Brain microvascular endothelial cell (primary cell): ENCODE data around the gene PDHX.

Source experiments
- DNase-seq: peaks from one replicate; pipeline ENCODE4 v3.0.0-alpha.2; 2020
- H3K27ac ChIP-seq: fragments of 250-450 bp; sonication (Bioruptor Pico); 2 replicates; pipeline ENCODE4 v1.5.1; 2020; ENCODE audit warnings: mild to moderate bottlenecking, moderate library complexity
- H3K27me3 ChIP-seq: fragments of 250-450 bp; sonication (Bioruptor Pico); replicated peaks from 2 replicates; pipeline ENCODE4 v1.5.1; 2020; ENCODE audit warnings: mild to moderate bottlenecking
- H3K36me3 ChIP-seq: fragments of 250-450 bp; sonication (Bioruptor Pico); replicated peaks from 2 replicates; pipeline ENCODE4 v1.5.1; 2020; ENCODE audit warnings: mild to moderate bottlenecking
- H3K4me3 ChIP-seq: 2 replicates; pipeline ENCODE4 v1.5.1; 2011; ENCODE audit warnings: low read depth, mild to moderate bottlenecking, control low read depth, low read length, moderate library complexity
- in situ Hi-C: cut with HindIII; loops from 2 replicates; pipeline ENCODE4 v1.10.0; 2017; ENCODE audit warnings: low sequenced_read_pairs, low pct_ligation_motif_present
- TF ChIP-seq, protein P1 (sequence below): IDR thresholded peaks from 2 replicates; pipeline ENCODE4 v1.5.1; 2011; ENCODE audit warnings: low read depth, mild to moderate bottlenecking, moderate library complexity, low read length, control low read depth, inconsistent platforms; ENCODE audit errors: missing control alignments

Gene PDHX

DNA sequence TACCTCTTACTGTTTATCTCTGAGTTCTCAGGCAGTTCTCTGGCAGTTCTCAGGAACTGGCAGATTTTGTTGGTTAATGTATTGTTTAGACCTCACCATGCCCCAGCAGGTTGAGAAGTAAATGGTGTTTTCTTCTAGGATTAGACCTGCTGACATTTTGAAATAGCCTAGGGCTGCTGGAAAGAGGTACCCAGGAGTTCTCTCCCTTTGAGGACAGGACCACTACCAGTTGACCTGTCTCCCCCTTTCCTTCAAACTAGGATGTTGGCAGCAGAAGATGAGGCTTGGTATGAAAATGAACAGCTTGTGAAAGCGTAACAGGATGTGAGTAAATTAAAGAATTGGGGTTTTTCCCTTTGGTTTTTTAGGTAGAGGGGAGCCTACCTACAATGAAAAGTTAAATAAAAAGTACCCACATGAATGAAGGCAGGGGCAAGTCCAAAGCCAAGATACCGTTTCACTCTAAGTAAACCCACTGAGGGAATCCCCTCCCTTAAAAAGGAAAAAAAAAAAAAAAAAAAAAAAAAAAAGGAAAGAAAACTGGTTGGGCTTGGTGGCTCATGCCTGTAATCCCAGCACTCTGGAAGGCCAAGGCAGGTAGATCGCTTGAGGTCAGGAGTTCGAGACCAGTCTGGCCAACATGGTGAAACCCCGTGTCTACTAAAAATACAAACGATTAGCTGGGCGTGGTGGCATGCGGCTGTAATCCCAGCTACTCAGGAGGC lies 96.2 kb downstream of the PDHX start:
- H3K36me3 ChIP-seq: no peaks in the 10 kb centered on the region
- H3K4me3 ChIP-seq: no peak overlapping the region
- in situ Hi-C loops: no loop called here
- H3K27me3 ChIP-seq: no peaks in the 10 kb centered on the region
- DNase-seq: no peak
- H3K27ac ChIP-seq: no peak overlapping the region
- TF ChIP-seq, protein P1, sequence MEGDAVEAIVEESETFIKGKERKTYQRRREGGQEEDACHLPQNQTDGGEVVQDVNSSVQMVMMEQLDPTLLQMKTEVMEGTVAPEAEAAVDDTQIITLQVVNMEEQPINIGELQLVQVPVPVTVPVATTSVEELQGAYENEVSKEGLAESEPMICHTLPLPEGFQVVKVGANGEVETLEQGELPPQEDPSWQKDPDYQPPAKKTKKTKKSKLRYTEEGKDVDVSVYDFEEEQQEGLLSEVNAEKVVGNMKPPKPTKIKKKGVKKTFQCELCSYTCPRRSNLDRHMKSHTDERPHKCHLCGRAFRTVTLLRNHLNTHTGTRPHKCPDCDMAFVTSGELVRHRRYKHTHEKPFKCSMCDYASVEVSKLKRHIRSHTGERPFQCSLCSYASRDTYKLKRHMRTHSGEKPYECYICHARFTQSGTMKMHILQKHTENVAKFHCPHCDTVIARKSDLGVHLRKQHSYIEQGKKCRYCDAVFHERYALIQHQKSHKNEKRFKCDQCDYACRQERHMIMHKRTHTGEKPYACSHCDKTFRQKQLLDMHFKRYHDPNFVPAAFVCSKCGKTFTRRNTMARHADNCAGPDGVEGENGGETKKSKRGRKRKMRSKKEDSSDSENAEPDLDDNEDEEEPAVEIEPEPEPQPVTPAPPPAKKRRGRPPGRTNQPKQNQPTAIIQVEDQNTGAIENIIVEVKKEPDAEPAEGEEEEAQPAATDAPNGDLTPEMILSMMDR: no peak

DNA sequence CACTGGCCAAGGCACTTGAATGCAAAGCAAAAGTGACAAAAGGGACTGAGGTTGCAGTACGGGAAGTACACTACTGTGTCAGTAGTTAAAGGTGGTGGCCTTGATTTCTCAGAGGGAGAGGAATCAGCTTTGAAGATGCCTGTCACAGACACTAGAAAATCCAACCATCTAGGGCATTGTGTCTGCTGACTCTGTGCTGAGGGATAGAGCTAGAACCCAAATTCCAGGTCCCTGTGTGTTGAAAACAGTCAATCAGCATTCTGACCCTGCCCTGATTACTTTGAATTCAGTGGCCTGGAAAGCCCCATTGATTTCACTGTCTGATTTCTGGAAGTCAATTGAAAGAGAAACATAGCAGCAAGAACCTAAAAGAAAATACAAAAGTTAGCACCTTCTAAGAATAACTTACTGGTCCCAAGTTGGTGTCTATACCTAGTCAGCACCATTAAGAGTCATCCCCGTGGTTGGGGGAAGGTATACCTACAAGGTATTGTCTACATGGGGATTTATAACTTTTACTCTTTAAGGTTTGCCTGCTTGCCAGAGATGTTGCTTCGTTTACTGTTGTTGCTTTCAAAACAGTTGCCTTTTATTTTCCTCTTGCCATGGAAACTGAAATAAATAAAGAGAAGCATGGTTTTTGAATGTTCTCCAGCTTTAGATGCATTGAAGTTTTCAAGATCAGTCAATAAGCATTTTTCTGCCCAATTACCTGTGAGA lies 97.3 kb downstream of the PDHX start:
- Histone ChIP-seq H3K27ac (no peak overlapping the region), H3K36me3 (no peaks in the 10 kb centered on the region), H3K27me3 (no peaks in the 10 kb centered on the region), H3K4me3 (no peak overlapping the region)
- no peak for DNase-seq
- TF ChIP-seq, protein P1: no peak
- in situ Hi-C loops: no loop called here

DNA sequence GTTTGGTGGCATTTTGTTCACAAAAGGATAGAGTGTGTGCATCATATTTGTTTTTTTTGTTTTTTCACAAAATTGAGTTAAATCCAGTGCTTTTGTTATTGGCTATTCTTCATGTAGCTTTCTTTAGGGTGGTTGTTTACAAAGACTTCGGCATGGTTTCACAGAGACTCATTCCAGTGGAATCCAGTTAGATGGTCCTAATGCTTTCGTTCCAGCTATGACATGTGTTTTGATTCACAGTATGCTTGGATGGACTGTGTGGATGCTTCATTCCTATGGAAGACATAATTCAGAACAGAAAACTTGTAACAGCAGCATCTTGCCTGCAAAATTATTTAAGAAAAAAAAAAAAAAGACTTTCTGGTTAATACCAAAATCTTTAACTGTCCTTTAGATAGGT lies 97.9 kb downstream of the PDHX start:
- Histone ChIP-seq H3K27ac (no peak overlapping the region), H3K36me3 (no peaks in the 10 kb centered on the region), H3K4me3 (no peak overlapping the region), H3K27me3 (no peaks in the 10 kb centered on the region)
- TF ChIP-seq, protein P1: no peak
- peak; percentile 80 for DNase-seq
- in situ Hi-C loops: no loop called here

DNA sequence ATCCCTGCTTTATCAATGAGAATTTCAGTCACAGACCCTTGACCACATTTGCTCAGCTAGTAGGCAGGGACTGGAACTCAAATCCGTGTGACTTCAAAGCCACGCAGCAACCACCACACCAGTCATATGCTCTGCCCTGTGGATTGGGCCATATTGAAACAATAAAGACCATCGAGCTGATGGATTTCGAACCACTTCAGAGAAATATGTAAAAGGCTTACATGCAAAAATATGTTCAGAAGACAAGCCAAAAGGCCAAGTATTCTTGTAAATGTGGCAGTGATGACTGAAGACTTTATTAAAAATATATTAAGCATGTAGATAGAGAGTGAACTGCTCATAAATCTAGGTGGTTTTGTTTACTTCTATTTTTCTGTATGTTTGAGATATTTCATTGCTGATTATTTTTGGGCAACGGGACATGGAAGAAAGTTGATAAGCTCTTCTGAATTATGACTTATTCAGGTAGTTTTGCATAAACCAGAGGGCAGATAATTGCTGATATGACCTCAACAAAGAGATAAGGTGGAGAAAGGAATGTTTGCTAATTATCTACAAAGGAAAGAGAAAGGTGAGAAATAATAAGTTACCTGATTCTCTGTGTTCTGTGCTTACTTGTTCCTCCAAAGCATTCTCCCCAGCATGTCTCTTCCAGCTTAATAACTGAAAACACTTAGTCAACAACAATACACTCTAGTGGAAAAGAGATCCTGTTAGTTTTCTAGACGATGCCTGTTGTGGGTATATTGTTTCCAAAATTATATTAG lies 99.4 kb downstream of the PDHX start:
- in situ Hi-C loops: no loop called here
- Histone ChIP-seq H3K27ac (no peak overlapping the region), H3K36me3 (no peaks in the 10 kb centered on the region), H3K27me3 (no peaks in the 10 kb centered on the region), H3K4me3 (no peak overlapping the region)
- TF ChIP-seq, protein P1: no peak
- no peak for DNase-seq

DNA sequence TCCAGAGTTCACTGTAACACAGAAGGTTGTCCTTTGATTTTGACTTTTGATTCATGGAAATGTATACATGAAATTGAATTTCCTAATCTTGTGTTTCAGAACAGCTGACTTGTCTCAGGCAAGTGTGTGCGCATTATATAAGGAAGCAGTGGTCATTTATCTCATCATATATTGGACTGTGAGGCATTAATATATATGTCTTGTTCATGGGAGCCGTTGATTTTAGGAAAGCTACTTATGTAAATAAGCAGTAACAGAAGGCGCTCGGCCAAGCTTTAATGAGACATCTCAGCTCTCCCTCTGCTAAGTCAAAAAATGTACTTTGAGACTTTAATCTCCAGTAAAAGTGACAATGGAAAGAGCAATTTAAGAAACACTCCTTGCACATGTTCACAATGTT lies 100.5 kb downstream of the PDHX start:
- Histone ChIP-seq H3K4me3 (no peak overlapping the region), H3K27ac (no peak overlapping the region), H3K27me3 (no peaks in the 10 kb centered on the region), H3K36me3 (no peaks in the 10 kb centered on the region)
- in situ Hi-C loops: no loop called here
- no peak for DNase-seq
- TF ChIP-seq, protein P1: no peak
